Colonic mucosa (tissue), 4 donors: ENCODE results near the gene ARHGAP26. TPM values are rescaled to one million over a fixed set of nuclear protein-coding genes. Genes with fewer than 3 reads are reported as not detected.

Experiments
- DNase-seq: peaks from one replicate; pipeline ENCODE4 v3.0.0-alpha.2; 2020
- H3K27ac ChIP-seq: fragments of 200-600 bp; one replicate; pipeline ENCODE4 v1.8.0; 2021
- H3K27me3 ChIP-seq: fragments of 200-600 bp; one replicate; pipeline ENCODE4 v1.8.0; 2021
- H3K36me3 ChIP-seq: fragments of 200-600 bp; one replicate; pipeline ENCODE4 v1.8.0; 2021
- H3K4me1 ChIP-seq: fragments of 200-600 bp; one replicate; pipeline ENCODE4 v1.8.0; 2021; ENCODE audit warnings: mild to moderate bottlenecking
- H3K4me3 ChIP-seq: fragments of 200-600 bp; one replicate; pipeline ENCODE4 v1.8.0; 2021
- H3K9ac ChIP-seq, 2 donors: one replicate each; pipeline ENCODE4 v1.7.0; 2013; ENCODE audit warnings: control low read depth in 2 of 2, low read depth in 2 of 2, low read length in 2 of 2
- H3K9me3 ChIP-seq: fragments of 200-600 bp; one replicate; pipeline ENCODE4 v1.8.0; 2021
- intact Hi-C: fragments of 100-400 bp; cut with DNase I; formaldehyde crosslinking; loops from one replicate; pipeline ENCODE4 v1.14.1; 2022
- total RNA-seq, 2 donors: library from RNA; stranded (reverse); fragmentation: NEBNext Ultra II Directional in 1 of 2; extraction: Animal tissue kit (Norgen Biotek cat#: 25700) in 1 of 2; gene quantifications; one replicate each; pipeline ENCODE4 v1.2.1, GENCODE V29; 2021
- TF ChIP-seq, protein P1 (sequence below): fragments of 200-600 bp; IDR thresholded peaks from one replicate; pipeline ENCODE4 v1.8.0; 2022; ENCODE audit warnings: antibody characterized with exemption, mild to moderate bottlenecking
- donor health status: healthy.
- donor health status: DM: no; HTN: no; CAD: no.
- donor health status: DM: no; HTN: no; CAD: no.

The ARHGAP26 gene
- total RNA-seq, 2 donors from 2014 or later: 59.1 to 74.0 TPM

DNA sequence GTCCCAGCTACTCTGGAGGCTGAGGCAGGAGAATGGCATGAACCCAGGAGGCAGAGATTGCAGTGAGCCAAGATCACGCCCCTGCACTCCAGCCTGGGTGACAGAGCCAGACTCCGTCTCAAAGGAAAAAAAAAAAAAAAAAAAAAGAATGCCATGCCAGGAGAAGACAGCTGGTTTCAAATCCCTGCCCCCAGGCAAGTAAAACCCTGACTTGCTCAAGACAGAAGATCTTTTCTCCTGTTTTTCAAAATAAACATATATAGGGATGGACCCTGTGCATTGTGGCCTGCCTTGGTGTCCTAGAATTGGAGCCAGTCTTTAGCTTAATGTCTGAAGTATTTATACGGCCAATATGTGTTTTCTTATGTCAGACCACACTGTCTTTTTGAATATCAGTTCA is 456.2 kb downstream of the ARHGAP26 start:
- intact Hi-C loops: no loop called here
- no peaks in the 10 kb centered on the region for H3K27me3 ChIP-seq
- TF ChIP-seq, protein P1, sequence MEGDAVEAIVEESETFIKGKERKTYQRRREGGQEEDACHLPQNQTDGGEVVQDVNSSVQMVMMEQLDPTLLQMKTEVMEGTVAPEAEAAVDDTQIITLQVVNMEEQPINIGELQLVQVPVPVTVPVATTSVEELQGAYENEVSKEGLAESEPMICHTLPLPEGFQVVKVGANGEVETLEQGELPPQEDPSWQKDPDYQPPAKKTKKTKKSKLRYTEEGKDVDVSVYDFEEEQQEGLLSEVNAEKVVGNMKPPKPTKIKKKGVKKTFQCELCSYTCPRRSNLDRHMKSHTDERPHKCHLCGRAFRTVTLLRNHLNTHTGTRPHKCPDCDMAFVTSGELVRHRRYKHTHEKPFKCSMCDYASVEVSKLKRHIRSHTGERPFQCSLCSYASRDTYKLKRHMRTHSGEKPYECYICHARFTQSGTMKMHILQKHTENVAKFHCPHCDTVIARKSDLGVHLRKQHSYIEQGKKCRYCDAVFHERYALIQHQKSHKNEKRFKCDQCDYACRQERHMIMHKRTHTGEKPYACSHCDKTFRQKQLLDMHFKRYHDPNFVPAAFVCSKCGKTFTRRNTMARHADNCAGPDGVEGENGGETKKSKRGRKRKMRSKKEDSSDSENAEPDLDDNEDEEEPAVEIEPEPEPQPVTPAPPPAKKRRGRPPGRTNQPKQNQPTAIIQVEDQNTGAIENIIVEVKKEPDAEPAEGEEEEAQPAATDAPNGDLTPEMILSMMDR: no peak
- no peaks in the 10 kb centered on the region for H3K4me1 ChIP-seq
- H3K36me3 ChIP-seq: no peaks in the 10 kb centered on the region
- H3K9me3 ChIP-seq: no peaks in the 10 kb centered on the region
- no peak for DNase-seq
- no peak overlapping the region for H3K4me3 ChIP-seq
- H3K27ac ChIP-seq: no peak overlapping the region
- no peak overlapping the region for H3K9ac ChIP-seq

DNA sequence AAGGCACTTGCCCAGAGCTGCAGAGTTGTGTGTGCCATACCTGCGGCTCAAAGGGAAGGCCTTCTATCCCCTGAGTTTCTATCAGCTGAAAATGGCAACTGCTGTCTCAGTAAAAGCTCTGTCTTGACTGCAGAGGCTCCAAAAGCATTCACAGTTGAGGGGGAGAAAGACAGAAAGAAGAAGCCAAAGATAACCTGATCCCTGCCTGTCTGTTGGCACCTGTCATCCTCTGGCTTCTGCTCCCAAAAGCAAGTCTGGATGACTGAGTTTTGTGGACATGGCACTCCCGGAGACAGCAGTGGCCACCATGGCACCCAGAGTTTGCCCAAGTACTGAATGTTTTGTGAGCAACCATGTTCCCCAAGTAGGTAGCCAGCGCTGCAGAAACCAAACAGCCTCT is 456.7 kb downstream of the ARHGAP26 start:
- H3K27ac ChIP-seq: no peak overlapping the region
- H3K36me3 ChIP-seq: no peaks in the 10 kb centered on the region
- H3K4me1 ChIP-seq: no peaks in the 10 kb centered on the region
- no peaks in the 10 kb centered on the region for H3K9me3 ChIP-seq
- no peak overlapping the region for H3K9ac ChIP-seq
- intact Hi-C loops: no loop called here
- no peaks in the 10 kb centered on the region for H3K27me3 ChIP-seq
- TF ChIP-seq, protein P1: no peak
- no peak overlapping the region for H3K4me3 ChIP-seq
- DNase-seq: no peak

DNA sequence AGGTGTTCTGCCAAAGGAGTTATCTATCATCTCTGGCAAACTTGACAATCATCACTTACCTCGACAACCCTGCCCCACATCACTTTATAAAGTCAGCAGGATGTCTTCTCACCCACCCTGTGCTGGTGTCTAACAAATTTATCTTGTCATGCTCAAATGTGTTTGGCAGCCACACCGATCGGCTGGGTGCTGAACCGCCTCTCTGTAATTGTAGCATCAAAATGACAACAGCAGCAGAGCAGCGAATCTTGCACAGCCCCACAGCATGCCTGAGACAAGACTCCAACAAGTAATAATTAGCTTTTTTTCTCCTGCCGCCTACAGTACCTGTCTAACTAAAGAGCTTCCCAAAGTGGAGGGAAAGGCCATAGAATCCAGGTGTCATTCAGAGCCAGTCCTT is 457.1 kb downstream of the ARHGAP26 start:
- H3K27ac ChIP-seq: no peak overlapping the region
- no peak overlapping the region for H3K9ac ChIP-seq
- H3K4me1 ChIP-seq: no peaks in the 10 kb centered on the region
- intact Hi-C loops: no loop called here
- H3K27me3 ChIP-seq: no peaks in the 10 kb centered on the region
- no peaks in the 10 kb centered on the region for H3K9me3 ChIP-seq
- H3K4me3 ChIP-seq: no peak overlapping the region
- H3K36me3 ChIP-seq: no peaks in the 10 kb centered on the region
- no peak for DNase-seq
- TF ChIP-seq, protein P1: no peak

DNA sequence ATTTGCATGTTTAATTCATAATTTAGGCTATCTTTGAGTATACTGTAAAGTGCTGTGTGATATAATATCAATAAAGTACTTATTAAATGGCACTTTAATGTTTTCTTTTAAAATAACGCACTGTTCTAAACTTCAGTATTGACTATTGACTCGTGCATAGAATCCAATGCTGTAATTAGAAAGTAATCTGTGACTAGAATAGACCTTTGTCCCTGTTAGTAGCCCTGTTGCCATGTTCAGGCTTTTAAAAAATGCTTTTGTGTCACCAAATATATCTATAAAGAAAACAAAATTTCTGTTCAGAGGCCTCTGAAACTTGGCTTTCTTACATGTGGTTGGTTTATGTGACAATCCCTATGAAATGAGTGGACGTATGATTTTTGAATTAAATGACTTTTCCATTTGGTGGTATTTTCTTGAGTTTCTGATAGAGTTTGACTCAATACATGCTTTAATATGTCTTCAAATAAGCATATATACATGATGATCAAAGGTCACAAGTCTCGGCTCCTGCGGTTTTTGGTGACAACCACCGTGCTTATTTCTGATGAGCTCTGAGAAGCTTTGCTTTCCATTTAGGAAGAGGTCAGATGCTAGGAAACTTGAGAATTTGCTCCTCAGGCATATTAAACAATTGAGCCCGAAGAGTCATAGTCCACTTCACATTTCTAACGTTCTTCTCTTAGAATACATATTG is 458.6 kb downstream of the ARHGAP26 start:
- H3K9me3 ChIP-seq: no peaks in the 10 kb centered on the region
- no peaks in the 10 kb centered on the region for H3K36me3 ChIP-seq
- H3K9ac ChIP-seq: no peak overlapping the region
- H3K27ac ChIP-seq: no peak overlapping the region
- no peaks in the 10 kb centered on the region for H3K27me3 ChIP-seq
- no peak for DNase-seq
- TF ChIP-seq, protein P1: no peak
- H3K4me3 ChIP-seq: no peak overlapping the region
- no peaks in the 10 kb centered on the region for H3K4me1 ChIP-seq
- intact Hi-C loops: no loop called here

DNA sequence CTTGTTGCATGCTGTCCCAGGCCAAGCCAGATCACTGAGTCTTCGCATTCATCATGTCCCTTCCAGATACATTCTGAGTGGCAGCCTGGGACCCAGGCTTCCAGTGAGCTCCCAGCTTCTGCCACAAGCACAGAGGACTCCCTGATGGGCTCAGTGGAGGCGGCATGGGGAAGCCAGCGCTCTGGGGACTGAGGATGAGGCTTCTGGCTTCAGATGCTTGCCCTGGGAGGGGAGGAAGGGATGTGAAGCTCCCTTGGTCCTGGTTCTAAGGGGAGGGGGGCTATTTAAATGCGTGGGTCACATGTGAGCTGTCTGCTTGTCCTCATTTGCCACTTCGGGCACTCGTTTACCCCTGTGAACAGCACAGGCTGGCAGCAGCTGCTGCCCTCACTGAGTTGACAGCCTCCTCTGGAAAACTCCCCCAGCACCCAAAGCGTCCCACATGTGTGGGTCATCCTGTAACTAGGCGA is 459.3 kb downstream of the ARHGAP26 start:
- no peak overlapping the region for H3K4me3 ChIP-seq

More for the DNA sequence above, 459.3 kb downstream of the ARHGAP26 start:
- Histone ChIP-seq H3K9ac (no peak overlapping the region), H3K27me3 (no peaks in the 10 kb centered on the region), H3K9me3 (no peaks in the 10 kb centered on the region), H3K36me3 (no peaks in the 10 kb centered on the region), H3K4me1 (no peaks in the 10 kb centered on the region), H3K27ac (no peak overlapping the region)
- intact Hi-C loops: no loop called here
- TF ChIP-seq, protein P1: no peak
- DNase-seq: no peak
